Measurements from ENCODE around the gene PIGP.
"Not testable (repeated sequence)": the region's sequence is repeated elsewhere in the genome, so short reads cannot be mapped to it uniquely, and the experiment has no call there.

PIGP gene

GRCh38 chr21:37036177-37036576 is 36.7 kb downstream of the PIGP start:
- no peak for TF ChIP-seq POLR2AphosphoS5 (IDR thresholded peaks at IDR 0.05; ENCODE audit: low read depth, low read length)
- TF ChIP-seq SPI1 (IDR thresholded peaks at IDR 0.05; ENCODE audit: low read depth, low read length) = no peak
- TF ChIP-seq TAF1 (IDR thresholded peaks at IDR 0.05; ENCODE audit: low read depth, low read length) = no peak
- no peak for TF ChIP-seq POU2F2 (IDR thresholded peaks at IDR 0.05; ENCODE audit: low read depth, low read length)
- TF ChIP-seq PAX5 (IDR thresholded peaks at IDR 0.05; ENCODE audit: insufficient read depth, low read length, severe bottlenecking) = no peak
- no peak for TF ChIP-seq POLR2A (IDR thresholded peaks at IDR 0.05; ENCODE audit: low read depth, low read length)
- FAIRE-seq (no peak), DNase-seq (ENCODE audit: insufficient read length, low spot score) (no peak)

GRCh38 chr21:37034394-37034793 is 38.5 kb downstream of the PIGP start:
- not testable (repeated sequence) for FAIRE-seq; DNase-seq (ENCODE audit: insufficient read length, low spot score)

- TF ChIP-seq POLR2A (IDR thresholded peaks at IDR 0.05; ENCODE audit: low read depth, low read length) = no peak
- TF ChIP-seq SPI1 (IDR thresholded peaks at IDR 0.05; ENCODE audit: low read depth, low read length) = no peak
- TF ChIP-seq POU2F2 (IDR thresholded peaks at IDR 0.05; ENCODE audit: low read depth, low read length) = no peak
- TF ChIP-seq TAF1 (IDR thresholded peaks at IDR 0.05; ENCODE audit: low read depth, low read length) = no peak
- TF ChIP-seq PAX5 (IDR thresholded peaks at IDR 0.05; ENCODE audit: insufficient read depth, low read length, severe bottlenecking) = no peak
- DNase-seq (ENCODE audit: insufficient read length, low spot score) (no peak), FAIRE-seq (no peak)
Observed at GRCh38 chr21:37032877-37033471, 39.9 kb downstream of the PIGP start.

- DNase-seq (ENCODE audit: insufficient read length, low spot score) (no peak), FAIRE-seq (no peak)
- TF ChIP-seq TAF1 (IDR thresholded peaks at IDR 0.05; ENCODE audit: low read depth, low read length) (no peak), PAX5 (IDR thresholded peaks at IDR 0.05; ENCODE audit: insufficient read depth, low read length, severe bottlenecking) (no peak), POLR2A (IDR thresholded peaks at IDR 0.05; ENCODE audit: low read depth, low read length) (no peak), POLR2AphosphoS5 (IDR thresholded peaks at IDR 0.05; ENCODE audit: low read depth, low read length) (no peak), SPI1 (IDR thresholded peaks at IDR 0.05; ENCODE audit: low read depth, low read length) (no peak), POU2F2 (IDR thresholded peaks at IDR 0.05; ENCODE audit: low read depth, low read length) (no peak)
Observed at GRCh38 chr21:37032293-37032692, 40.6 kb downstream of the PIGP start.

- DNase-seq (ENCODE audit: insufficient read length, low spot score) (no peak), FAIRE-seq (no peak)
- no peak for TF ChIP-seq POU2F2 (IDR thresholded peaks at IDR 0.05; ENCODE audit: low read depth, low read length)
- no peak for TF ChIP-seq PAX5 (IDR thresholded peaks at IDR 0.05; ENCODE audit: insufficient read depth, low read length, severe bottlenecking)
- TF ChIP-seq POLR2AphosphoS5 (IDR thresholded peaks at IDR 0.05; ENCODE audit: low read depth, low read length) = no peak
- no peak for TF ChIP-seq SPI1 (IDR thresholded peaks at IDR 0.05; ENCODE audit: low read depth, low read length)
- TF ChIP-seq TAF1 (IDR thresholded peaks at IDR 0.05; ENCODE audit: low read depth, low read length) = no peak
- TF ChIP-seq POLR2A (IDR thresholded peaks at IDR 0.05; ENCODE audit: low read depth, low read length) = no peak
Observed at GRCh38 chr21:37030864-37031263, 42.0 kb downstream of the PIGP start.

GRCh38 chr21:37028570-37028969 is 44.3 kb downstream of the PIGP start:
- DNase-seq (ENCODE audit: insufficient read length, low spot score) (no peak), FAIRE-seq (no peak)

GRCh38 chr21:37026499-37026898 is 46.4 kb downstream of the PIGP start:
- FAIRE-seq = no peak

More at GRCh38 chr21:37028570-37028969, 44.3 kb downstream of the PIGP start:
- TF ChIP-seq POLR2A (IDR thresholded peaks at IDR 0.05; ENCODE audit: low read depth, low read length) (no peak), PAX5 (IDR thresholded peaks at IDR 0.05; ENCODE audit: insufficient read depth, low read length, severe bottlenecking) (no peak), POLR2AphosphoS5 (IDR thresholded peaks at IDR 0.05; ENCODE audit: low read depth, low read length) (no peak), SPI1 (IDR thresholded peaks at IDR 0.05; ENCODE audit: low read depth, low read length) (no peak), TAF1 (IDR thresholded peaks at IDR 0.05; ENCODE audit: low read depth, low read length) (no peak), POU2F2 (IDR thresholded peaks at IDR 0.05; ENCODE audit: low read depth, low read length) (no peak)

GRCh38 chr21:37017951-37018679 is 54.8 kb downstream of the PIGP start:
- DNase-seq (ENCODE audit: insufficient read length, low spot score) (no peak), FAIRE-seq (no peak)
- TF ChIP-seq POU2F2 (IDR thresholded peaks at IDR 0.05; ENCODE audit: low read depth, low read length) (no peak), POLR2A (IDR thresholded peaks at IDR 0.05; ENCODE audit: low read depth, low read length) (no peak), TAF1 (IDR thresholded peaks at IDR 0.05; ENCODE audit: low read depth, low read length) (no peak), SPI1 (IDR thresholded peaks at IDR 0.05; ENCODE audit: low read depth, low read length) (no peak), POLR2AphosphoS5 (IDR thresholded peaks at IDR 0.05; ENCODE audit: low read depth, low read length) (no peak), PAX5 (IDR thresholded peaks at IDR 0.05; ENCODE audit: insufficient read depth, low read length, severe bottlenecking) (no peak)

More at GRCh38 chr21:37026499-37026898, 46.4 kb downstream of the PIGP start:
- DNase-seq (ENCODE audit: insufficient read length, low spot score) = no peak
- TF ChIP-seq PAX5 (IDR thresholded peaks at IDR 0.05; ENCODE audit: insufficient read depth, low read length, severe bottlenecking) = no peak
- TF ChIP-seq SPI1 (IDR thresholded peaks at IDR 0.05; ENCODE audit: low read depth, low read length) = no peak
- no peak for TF ChIP-seq POLR2AphosphoS5 (IDR thresholded peaks at IDR 0.05; ENCODE audit: low read depth, low read length)
- TF ChIP-seq TAF1 (IDR thresholded peaks at IDR 0.05; ENCODE audit: low read depth, low read length) = no peak
- no peak for TF ChIP-seq POLR2A (IDR thresholded peaks at IDR 0.05; ENCODE audit: low read depth, low read length)
- TF ChIP-seq POU2F2 (IDR thresholded peaks at IDR 0.05; ENCODE audit: low read depth, low read length) = no peak
